DND-41 (cell line): ENCODE data around the gene IFNL2.

Source experiments
- ATAC-seq: fragments of 200-7000 bp; cut with Tn5 transposase; 3 replicates; pipeline ENCODE4 v1.9.1; 2021; ENCODE audit warnings: low read depth; ENCODE audit not compliant: insufficient read depth
- DNase-seq: peaks from one replicate; pipeline ENCODE4 v3.0.0-alpha.2; 2020
- H2AFZ ChIP-seq: 2 replicates; pipeline ENCODE4 v1.6.0; 2012; ENCODE audit warnings: low read depth, low read length
- H3K27ac ChIP-seq: 2 replicates; pipeline ENCODE4 v1.5.1; 2012; ENCODE audit warnings: low read length, inconsistent platforms
- H3K27me3 ChIP-seq: fragments of 200-600 bp; sonication (generic); 2 replicates; pipeline ENCODE4 v1.6.0; 2012; ENCODE audit warnings: low read length, mild to moderate bottlenecking, inconsistent platforms; ENCODE audit not compliant: insufficient read depth, poor library complexity
- H3K36me3 ChIP-seq: 2 replicates; pipeline ENCODE4 v1.5.1; 2012; ENCODE audit warnings: low read length, inconsistent platforms; ENCODE audit not compliant: insufficient read depth
- H3K4me1 ChIP-seq: 2 replicates; pipeline ENCODE4 v1.5.1; 2012; ENCODE audit warnings: mild to moderate bottlenecking, low read length; ENCODE audit not compliant: insufficient read depth
- H3K4me2 ChIP-seq: 2 replicates; pipeline ENCODE4 v1.6.0; 2012; ENCODE audit warnings: mild to moderate bottlenecking, moderate library complexity, low read length, inconsistent platforms; ENCODE audit not compliant: insufficient read depth
- H3K4me3 ChIP-seq, 2 experiments: fragments of 200-600 bp in 1 of 2; shearing (Covaris generic) in 1 of 2; 2 replicates each; pipeline ENCODE4 v1.5.1; 2012 to 2016; ENCODE audit warnings: inconsistent platforms in 2 of 2, low read length in 2 of 2, mild to moderate bottlenecking in 2 of 2, low read depth in 1 of 2, moderate library complexity in 1 of 2
- H3K79me2 ChIP-seq: 2 replicates; pipeline ENCODE4 v1.6.0; 2012; ENCODE audit warnings: low read length, inconsistent platforms; ENCODE audit not compliant: insufficient read depth
- H3K9ac ChIP-seq: 2 replicates; pipeline ENCODE4 v1.6.0; 2012; ENCODE audit warnings: low read depth, mild to moderate bottlenecking, inconsistent platforms, low read length, moderate library complexity
- H3K9me3 ChIP-seq: 2 replicates; pipeline ENCODE4 v1.5.1; 2012; ENCODE audit warnings: low read length, moderate library complexity, mild to moderate bottlenecking, inconsistent platforms; ENCODE audit not compliant: insufficient read depth, severe bottlenecking
- H4K20me1 ChIP-seq: 2 replicates; pipeline ENCODE4 v1.6.0; 2012; ENCODE audit warnings: low read length; ENCODE audit not compliant: insufficient read depth
- EZH2 ChIP-seq: IDR thresholded peaks from 3 replicates; pipeline ENCODE4 v1.6.1; 2012; ENCODE audit warnings: borderline replicate concordance, low read depth, mild to moderate bottlenecking, moderate library complexity, low read length, inconsistent platforms; ENCODE audit not compliant: severe bottlenecking
- TF ChIP-seq, protein P1 (sequence below): IDR thresholded peaks from 2 replicates; pipeline ENCODE4 v1.5.1; 2012; ENCODE audit warnings: borderline replicate concordance, low read length, moderate library complexity, mild to moderate bottlenecking; ENCODE audit not compliant: poor library complexity, severe bottlenecking; ENCODE audit errors: extremely low read depth

Gene IFNL2

DNA sequence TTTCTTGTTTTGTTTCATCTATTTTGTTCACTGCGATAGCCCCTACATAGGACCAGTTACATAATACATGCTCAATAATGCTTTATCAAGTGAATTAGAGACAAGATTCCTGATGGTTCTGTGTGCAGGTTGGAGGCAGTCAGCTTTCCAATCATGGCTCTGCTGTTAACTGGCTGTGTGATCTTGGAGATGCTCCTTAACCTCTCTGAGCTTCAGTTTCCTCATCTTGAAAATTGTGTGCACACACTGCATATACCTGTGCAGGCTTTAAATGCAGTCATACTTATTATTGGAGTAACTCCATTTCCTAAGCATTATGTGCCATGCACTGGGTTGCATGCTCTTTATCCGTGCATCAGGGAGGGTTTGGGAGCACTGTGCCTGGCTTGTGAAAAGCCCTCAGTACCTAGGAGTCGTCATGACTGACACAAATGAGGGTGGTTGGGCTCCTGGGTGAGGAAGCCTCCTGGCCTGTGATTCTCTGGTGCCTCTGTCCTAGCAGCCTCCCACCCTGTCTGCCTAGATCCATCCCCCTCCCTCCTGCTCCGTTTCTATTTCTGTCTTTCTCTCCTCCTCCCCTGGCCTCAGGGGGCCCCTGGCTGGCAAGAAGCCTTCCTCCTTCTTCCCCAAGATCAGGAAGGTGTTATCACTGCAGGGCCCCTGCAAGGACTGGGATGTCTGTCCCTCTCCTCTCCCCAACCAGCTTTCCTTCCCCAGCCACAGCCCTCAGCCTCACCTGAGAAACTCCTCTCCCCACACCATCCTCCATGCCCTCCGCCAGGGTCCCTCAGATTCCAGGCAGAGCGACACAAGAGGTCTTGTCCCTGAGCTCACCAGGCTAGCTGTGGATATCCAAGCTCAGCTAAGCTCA lies 36.7 kb downstream of the IFNL2 start:
- ATAC-seq (peak; percentile 22; the same call in 1 of the 3 replicates), DNase-seq (no peak)
- Histone ChIP-seq H3K27ac (no peak overlapping the region), H4K20me1 (0 out of 2 replicates have a peak, but pooled peaks cover 5% of the 10 kb centered on the region), H2AFZ (no peak overlapping the region), H3K79me2 (no peaks in the 10 kb centered on the region), H3K4me3 (no peak overlapping the region), H3K9me3 (no peaks in the 10 kb centered on the region), H3K36me3 (peaks cover 10% of the 10 kb centered on the region), H3K4me2 (no peak overlapping the region), H3K9ac (no peak overlapping the region), H3K4me1 (no peaks in the 10 kb centered on the region), H3K27me3 (no peaks in the 10 kb centered on the region)
- no peak for TF ChIP-seq EZH2
- TF ChIP-seq, protein P1, sequence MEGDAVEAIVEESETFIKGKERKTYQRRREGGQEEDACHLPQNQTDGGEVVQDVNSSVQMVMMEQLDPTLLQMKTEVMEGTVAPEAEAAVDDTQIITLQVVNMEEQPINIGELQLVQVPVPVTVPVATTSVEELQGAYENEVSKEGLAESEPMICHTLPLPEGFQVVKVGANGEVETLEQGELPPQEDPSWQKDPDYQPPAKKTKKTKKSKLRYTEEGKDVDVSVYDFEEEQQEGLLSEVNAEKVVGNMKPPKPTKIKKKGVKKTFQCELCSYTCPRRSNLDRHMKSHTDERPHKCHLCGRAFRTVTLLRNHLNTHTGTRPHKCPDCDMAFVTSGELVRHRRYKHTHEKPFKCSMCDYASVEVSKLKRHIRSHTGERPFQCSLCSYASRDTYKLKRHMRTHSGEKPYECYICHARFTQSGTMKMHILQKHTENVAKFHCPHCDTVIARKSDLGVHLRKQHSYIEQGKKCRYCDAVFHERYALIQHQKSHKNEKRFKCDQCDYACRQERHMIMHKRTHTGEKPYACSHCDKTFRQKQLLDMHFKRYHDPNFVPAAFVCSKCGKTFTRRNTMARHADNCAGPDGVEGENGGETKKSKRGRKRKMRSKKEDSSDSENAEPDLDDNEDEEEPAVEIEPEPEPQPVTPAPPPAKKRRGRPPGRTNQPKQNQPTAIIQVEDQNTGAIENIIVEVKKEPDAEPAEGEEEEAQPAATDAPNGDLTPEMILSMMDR = no peak

DNA sequence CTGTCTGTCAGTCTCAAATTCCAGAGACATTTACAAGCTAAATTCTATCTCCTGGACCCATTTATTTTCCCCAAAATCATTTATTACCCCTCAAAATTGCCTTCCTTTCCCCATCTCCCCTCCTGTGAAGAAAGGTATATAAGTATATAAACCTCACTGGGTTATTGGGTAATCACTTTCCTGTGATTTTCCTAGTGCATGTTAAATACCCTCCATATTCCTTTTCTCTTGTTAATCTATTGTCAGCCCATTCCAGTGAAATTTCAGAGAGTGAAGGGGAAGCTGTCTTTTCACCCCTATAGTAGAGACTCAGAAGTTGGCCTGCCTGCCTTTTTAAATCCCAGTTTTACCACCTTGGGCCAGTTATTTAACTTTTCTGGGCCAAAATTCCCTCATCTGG lies 37.9 kb downstream of the IFNL2 start:
- Histone ChIP-seq H3K9me3 (no peaks in the 10 kb centered on the region), H2AFZ (no peak overlapping the region), H4K20me1 (peaks cover 10% of the 10 kb centered on the region), H3K27me3 (no peaks in the 10 kb centered on the region), H3K36me3 (peaks cover 19% of the 10 kb centered on the region), H3K4me1 (no peaks in the 10 kb centered on the region), H3K9ac (no peak overlapping the region), H3K4me3 (no peak overlapping the region), H3K4me2 (no peak overlapping the region), H3K27ac (no peak overlapping the region), H3K79me2 (no peaks in the 10 kb centered on the region)
- no peak for ATAC-seq
- no peak for DNase-seq
- TF ChIP-seq, protein P1 = no peak
- no peak for TF ChIP-seq EZH2

DNA sequence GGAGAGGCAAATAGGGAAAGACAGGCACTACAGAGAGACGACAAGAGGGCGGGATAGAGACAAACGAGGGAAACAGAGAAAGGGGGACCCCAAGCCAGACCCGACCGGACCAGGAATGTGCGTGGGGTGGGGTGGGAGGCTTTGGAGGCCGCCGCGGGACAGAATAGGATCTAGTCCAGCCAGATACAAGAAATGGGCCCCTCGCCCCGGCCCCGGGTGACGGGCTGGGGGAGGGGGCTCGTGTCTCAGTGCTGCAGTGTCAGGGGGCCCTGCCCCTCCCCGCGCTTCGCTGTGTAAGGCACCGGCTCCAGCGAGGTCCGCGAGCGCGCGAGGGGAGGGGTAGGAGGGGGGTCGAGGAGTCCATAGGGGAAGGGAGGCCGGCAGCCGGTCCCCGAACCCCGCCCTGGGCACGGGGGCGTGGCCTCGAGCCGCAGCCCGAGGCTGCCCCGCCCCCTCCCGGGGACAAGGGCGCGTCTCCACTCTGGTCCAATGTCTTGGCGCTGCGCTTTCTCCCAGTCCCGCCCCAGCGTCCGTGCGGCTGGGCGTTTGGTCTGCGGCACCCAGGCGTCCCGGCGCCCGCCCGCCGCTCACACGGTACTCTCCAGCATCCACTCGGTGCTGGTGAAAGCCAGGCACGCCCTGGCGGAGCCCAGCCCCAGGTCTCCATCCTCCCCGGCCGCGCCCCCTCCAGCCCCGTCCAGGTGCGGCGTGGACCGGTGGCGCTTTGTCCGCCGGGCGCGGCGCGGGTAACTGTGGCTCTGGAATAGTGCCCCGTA lies 39.0 kb downstream of the IFNL2 start:
- H2AFZ ChIP-seq = no peak overlapping the region
- peaks cover 28% of the 10 kb centered on the region for H3K36me3 ChIP-seq
- H3K4me3 ChIP-seq = no peak overlapping the region
- peaks cover 13% of the 10 kb centered on the region for H4K20me1 ChIP-seq
- H3K4me2 ChIP-seq = no peak overlapping the region
- TF ChIP-seq EZH2 = no peak
- TF ChIP-seq, protein P1 = no peak
- ATAC-seq = no peak
- no peak for DNase-seq
- H3K27ac ChIP-seq = no peak overlapping the region
- H3K9me3 ChIP-seq = no peaks in the 10 kb centered on the region
- H3K27me3 ChIP-seq = no peaks in the 10 kb centered on the region
- H3K9ac ChIP-seq = no peak overlapping the region
- 0 out of 2 replicates have a peak, but pooled peaks cover under 1% of the 10 kb centered on the region for H3K79me2 ChIP-seq
- H3K4me1 ChIP-seq = no peaks in the 10 kb centered on the region
